ENCODE measurements around the gene SMIM7. TPM values are rescaled to one million over a fixed set of nuclear protein-coding genes. Genes with fewer than 3 reads are reported as not detected.
A peak's percentile ranks its signal among the peaks of the same experiment; 100 is the strongest.

SMIM7 gene
- total RNA-seq, 1 experiment from 2014 or later: 77.6 TPM

GRCh38 chr19:16614941-16615340 is 45.0 kb downstream of the SMIM7 start:
- Mint-ChIP-seq H3K36me3 (ENCODE audit: insufficient read depth in 1 of 3, low read depth in 3 of 3) (no peaks in the 10 kb centered on the region), H3K4me1 (peaks cover 26 to 35% of the 10 kb centered on the region in 2 experiments), H3K9me3 (no peaks in the 10 kb centered on the region), H3K27ac (peak overlapping the region in 2 of 3 experiments; percentile 44 to 84; a peak in 4 of 7 replicates), H3K27me3 (ENCODE audit: low read depth) (no peaks in the 10 kb centered on the region; the same call in 1 of the 2 replicates), H3K4me3 (no peak overlapping the region; a peak in 1 of 5 replicates)
- Histone ChIP-seq H3K4me1 (ENCODE audit: insufficient read depth, low read length) (peaks cover 3% of the 10 kb centered on the region; the same call in 1 of the 2 replicates), H2BK5ac (ENCODE audit: insufficient read length, low read length) (no peak overlapping the region), H3K14ac (ENCODE audit: insufficient read depth, low read length) (no peak overlapping the region), H2AK5ac (ENCODE audit: insufficient read length, low read length) (no peak overlapping the region), H4K91ac (ENCODE audit: insufficient read length, low read depth, low read length) (no peak overlapping the region), H3K27me3 (ENCODE audit: insufficient read depth, low read length) (no peaks in the 10 kb centered on the region), H3K23me2 (ENCODE audit: insufficient read length, low read depth, low read length, poor library complexity, severe bottlenecking) (no peaks in the 10 kb centered on the region), H2BK120ac (ENCODE audit: low read depth, low read length, poor library complexity, severe bottlenecking) (no peak overlapping the region), H3K4ac (ENCODE audit: low read depth, low read length) (no peak overlapping the region), H2AFZ (ENCODE audit: low read length) (no peak overlapping the region), H3K27ac (ENCODE audit: insufficient read length, low read depth, low read length) (no peak overlapping the region), H2BK12ac (ENCODE audit: insufficient read length, low read depth, low read length) (no peak overlapping the region), H3K18ac (ENCODE audit: insufficient read length, low read depth, low read length) (no peak overlapping the region), H3K79me2 (ENCODE audit: insufficient read depth, low read length) (peaks cover 53% of the 10 kb centered on the region; the same call in 1 of the 2 replicates), H3K79me1 (ENCODE audit: insufficient read depth, low read depth, low read length, poor library complexity, severe bottlenecking) (peaks cover 19% of the 10 kb centered on the region), H2BK15ac (ENCODE audit: low read depth, low read length) (no peak overlapping the region), H3K56ac (ENCODE audit: insufficient read length, low read depth, low read length) (no peak overlapping the region), H4K5ac (ENCODE audit: insufficient read length, low read depth, low read length) (no peak overlapping the region), H4K20me1 (ENCODE audit: control insufficient read depth, insufficient read depth, insufficient read length) (no peaks in the 10 kb centered on the region), H3K23ac (ENCODE audit: insufficient read length, low read depth, low read length) (no peak overlapping the region), H3T11ph (ENCODE audit: low read length) (no peak overlapping the region), H2BK20ac (ENCODE audit: low read depth, low read length, poor library complexity, severe bottlenecking) (no peak overlapping the region), H3K4me2 (ENCODE audit: insufficient read depth, insufficient read length, low read length) (no peak overlapping the region), H3K9ac (ENCODE audit: extremely low read depth, insufficient read length, low read length) (peak overlapping the region; percentile 29), H3K9me3 (ENCODE audit: control insufficient read depth, low read depth, low read length) (no peaks in the 10 kb centered on the region), H4K8ac (replicated peaks; ENCODE audit: insufficient read length, low read depth, low read length) (no peak overlapping the region)
- WGBS (ENCODE audit: extremely low coverage, insufficient read length, low lambda C conversion rate): no CpG with 5 or more reads among the region's 2 CpGs
- no peak for TF ChIP-seq CTCF (conservative IDR thresholded peaks at IDR 0.05)
- no peak for DNase-seq

Data from H9 (cell line).